Activated naive CD8-positive, alpha-beta T cell treated with anti-CD3 and anti-CD28 coated beads, Interleukin-2, amount 50 U/mL, for 24 hours (primary cell): ENCODE data around the gene GRM7.

Source experiments
- ATAC-seq: fragments of 150-1000 bp; cut with Tn5 transposase; one replicate; pipeline ENCODE4 v1.10.0; 2021
- DNase-seq: peaks from one replicate; pipeline ENCODE4 v3.0.0; 2021
- H3K27ac Mint-ChIP-seq: one replicate; pipeline ENCODE4 v1.8.0; 2021; ENCODE audit warnings: mild to moderate bottlenecking, mixed read lengths
- H3K27me3 Mint-ChIP-seq: one replicate; pipeline ENCODE4 v1.8.0; 2021; ENCODE audit warnings: mixed read lengths
- H3K36me3 Mint-ChIP-seq: one replicate; pipeline ENCODE4 v1.8.0; 2021; ENCODE audit warnings: low read depth, mixed read lengths
- H3K4me1 Mint-ChIP-seq: one replicate; pipeline ENCODE4 v1.8.0; 2021; ENCODE audit warnings: mixed read lengths
- H3K4me3 Mint-ChIP-seq: one replicate; pipeline ENCODE4 v1.8.0; 2021; ENCODE audit warnings: mild to moderate bottlenecking, moderate library complexity, mixed read lengths
- H3K9me3 Mint-ChIP-seq: one replicate; pipeline ENCODE4 v1.8.0; 2021; ENCODE audit warnings: mixed read lengths

GRM7 gene

DNA sequence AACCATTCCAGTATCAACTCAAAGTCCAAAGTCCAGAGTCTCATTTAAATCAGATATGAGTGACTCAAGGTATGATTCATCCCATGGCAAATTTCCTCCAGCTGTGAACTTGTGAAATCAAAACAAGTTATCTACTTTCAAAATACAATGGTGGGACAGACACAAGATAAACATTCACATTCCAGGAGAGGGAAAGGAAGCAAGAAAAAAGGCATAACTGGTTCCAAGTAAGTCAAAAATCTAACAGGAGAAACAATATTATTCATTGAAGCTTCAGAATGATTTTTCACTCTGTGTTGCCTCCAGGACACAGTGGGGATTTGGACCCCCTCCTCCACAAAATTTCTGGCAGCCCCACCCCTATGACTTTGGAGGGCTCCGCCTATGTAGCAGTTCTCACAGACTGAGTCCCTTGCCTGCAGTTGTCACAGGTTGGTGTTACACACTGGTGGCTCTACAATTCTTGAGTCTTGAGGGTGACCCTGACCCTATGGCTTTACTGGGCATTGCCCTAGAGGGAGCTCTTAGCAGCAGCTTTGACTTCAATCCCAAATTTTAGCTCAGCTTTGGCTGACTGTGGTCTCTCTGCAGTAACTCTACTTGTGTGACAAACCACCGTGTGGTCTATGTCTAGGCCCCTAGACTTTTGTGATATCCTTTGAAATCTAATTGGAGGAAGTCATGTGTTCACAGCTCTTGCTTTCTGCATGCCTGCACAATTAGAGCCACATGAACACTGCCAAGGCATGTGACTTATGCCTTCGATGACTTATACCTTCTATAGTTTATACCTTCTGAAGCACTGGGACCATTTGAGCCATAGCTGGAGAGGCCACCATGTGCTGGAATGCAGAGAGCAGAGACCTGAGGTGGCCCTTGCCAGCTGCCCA is 644.2 kb downstream of the GRM7 start:
- Mint-ChIP-seq H3K27ac (no peak overlapping the region), H3K4me3 (no peak overlapping the region), H3K4me1 (no peaks in the 10 kb centered on the region), H3K27me3 (no peaks in the 10 kb centered on the region), H3K36me3 (no peaks in the 10 kb centered on the region), H3K9me3 (peaks cover 4% of the 10 kb centered on the region)
- no peak for ATAC-seq
- DNase-seq: no peak

- no peak for DNase-seq
- no peak for ATAC-seq
- Mint-ChIP-seq H3K4me3 (no peak overlapping the region), H3K36me3 (no peaks in the 10 kb centered on the region), H3K4me1 (no peaks in the 10 kb centered on the region), H3K27me3 (no peaks in the 10 kb centered on the region), H3K27ac (no peak overlapping the region), H3K9me3 (peaks cover 4% of the 10 kb centered on the region)
These were observed 645.8 kb downstream of the GRM7 start for GRCh38 chr3:7506606-7507180.

GRCh38 chr3:7508821-7509220 is 647.9 kb downstream of the GRM7 start:
- Mint-ChIP-seq H3K9me3 (peaks cover 4% of the 10 kb centered on the region), H3K4me3 (no peak overlapping the region), H3K27ac (no peak overlapping the region), H3K27me3 (no peaks in the 10 kb centered on the region), H3K36me3 (no peaks in the 10 kb centered on the region), H3K4me1 (no peaks in the 10 kb centered on the region)
- DNase-seq: no peak
- no peak for ATAC-seq

- H3K27ac Mint-ChIP-seq: no peak overlapping the region
- H3K4me1 Mint-ChIP-seq: no peaks in the 10 kb centered on the region
- no peak for DNase-seq
- H3K9me3 Mint-ChIP-seq: no peaks in the 10 kb centered on the region
- H3K36me3 Mint-ChIP-seq: no peaks in the 10 kb centered on the region
- H3K27me3 Mint-ChIP-seq: no peaks in the 10 kb centered on the region
- no peak overlapping the region for H3K4me3 Mint-ChIP-seq
- no peak for ATAC-seq
These were observed 651.1 kb downstream of the GRM7 start for GRCh38 chr3:7512048-7512447.

DNA sequence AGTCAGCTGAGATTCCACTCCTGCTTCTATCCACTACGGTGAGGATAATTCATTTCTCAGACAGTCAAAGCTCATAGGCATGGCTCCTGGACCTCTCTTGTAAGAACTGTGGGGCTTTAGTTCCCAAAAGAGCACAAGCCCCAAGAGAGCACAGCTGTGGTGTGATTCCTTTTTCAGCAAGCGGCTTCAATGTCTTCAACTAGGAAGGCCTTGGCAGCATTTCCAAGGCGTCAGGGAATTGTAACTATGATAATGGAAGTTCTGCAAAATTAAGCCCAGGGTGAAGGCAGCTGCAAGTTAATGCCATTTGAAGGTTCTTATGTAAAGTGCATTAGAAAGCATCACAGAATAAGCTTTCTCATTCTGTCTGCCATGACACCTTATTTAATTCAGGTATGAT is 657.1 kb downstream of the GRM7 start:
- no peaks in the 10 kb centered on the region for H3K4me1 Mint-ChIP-seq
- no peak for DNase-seq
- H3K36me3 Mint-ChIP-seq: no peaks in the 10 kb centered on the region

GRCh38 chr3:7518456-7518855 is 657.5 kb downstream of the GRM7 start:
- Mint-ChIP-seq H3K9me3 (peaks cover 2% of the 10 kb centered on the region), H3K27ac (no peak overlapping the region), H3K4me1 (no peaks in the 10 kb centered on the region), H3K36me3 (no peaks in the 10 kb centered on the region), H3K27me3 (no peaks in the 10 kb centered on the region), H3K4me3 (no peak overlapping the region)
- ATAC-seq: no peak
- no peak for DNase-seq

More for the DNA sequence above, 657.1 kb downstream of the GRM7 start:
- ATAC-seq: no peak
- Mint-ChIP-seq H3K4me3 (no peak overlapping the region), H3K27me3 (no peaks in the 10 kb centered on the region), H3K27ac (no peak overlapping the region), H3K9me3 (no peaks in the 10 kb centered on the region)

GRCh38 chr3:7520059-7520458 is 659.1 kb downstream of the GRM7 start:
- Mint-ChIP-seq H3K27ac (no peak overlapping the region), H3K27me3 (no peaks in the 10 kb centered on the region), H3K9me3 (peaks cover 4% of the 10 kb centered on the region), H3K4me1 (no peaks in the 10 kb centered on the region), H3K4me3 (no peak overlapping the region), H3K36me3 (no peaks in the 10 kb centered on the region)
- DNase-seq (no peak), ATAC-seq (no peak)

DNA sequence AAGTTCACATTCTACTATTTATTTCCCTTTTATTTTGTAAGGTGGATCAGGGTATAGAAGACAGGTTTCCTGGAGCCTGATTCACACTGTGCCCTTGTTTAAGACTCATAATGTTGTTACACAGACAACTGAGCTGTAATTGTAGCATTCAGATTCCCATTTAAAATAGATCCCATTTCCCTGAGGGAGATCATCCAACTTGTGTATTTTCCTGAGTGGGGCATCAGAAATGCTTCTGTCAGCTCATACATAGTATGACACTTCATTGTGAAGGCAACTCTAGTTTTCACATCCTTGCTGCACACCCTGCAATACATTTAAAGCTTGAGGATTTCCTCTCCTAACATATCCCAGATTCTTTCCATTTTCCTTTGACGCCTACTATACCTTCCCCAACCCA is 659.7 kb downstream of the GRM7 start:
- no peak overlapping the region for H3K27ac Mint-ChIP-seq
- DNase-seq (no peak), ATAC-seq (no peak)
- H3K27me3 Mint-ChIP-seq: no peaks in the 10 kb centered on the region
- H3K36me3 Mint-ChIP-seq: no peaks in the 10 kb centered on the region
- H3K9me3 Mint-ChIP-seq: peaks cover 4% of the 10 kb centered on the region
- no peaks in the 10 kb centered on the region for H3K4me1 Mint-ChIP-seq
- no peak overlapping the region for H3K4me3 Mint-ChIP-seq

DNA sequence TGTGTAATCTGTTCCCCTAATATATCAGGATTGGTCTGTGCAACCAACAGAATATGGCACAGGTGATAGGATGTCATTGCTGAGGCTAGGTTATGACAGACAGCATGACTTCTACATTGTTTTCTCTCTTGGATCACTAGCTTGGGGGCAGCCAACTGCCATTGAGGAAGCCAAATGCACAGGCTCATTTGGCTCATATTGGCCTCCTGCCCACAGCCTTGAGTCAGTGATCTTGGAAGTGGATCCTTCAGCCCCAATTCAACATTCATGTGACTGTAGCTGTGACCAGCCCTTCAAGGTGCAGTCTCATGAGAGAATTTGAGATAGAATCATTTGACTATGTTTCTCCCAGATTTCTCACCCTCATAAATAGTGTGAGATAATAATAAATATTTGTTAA is 675.6 kb downstream of the GRM7 start:
- no peaks in the 10 kb centered on the region for H3K36me3 Mint-ChIP-seq
- no peak overlapping the region for H3K27ac Mint-ChIP-seq
- DNase-seq (no peak), ATAC-seq (no peak)
- H3K4me3 Mint-ChIP-seq: no peak overlapping the region
- H3K9me3 Mint-ChIP-seq: no peaks in the 10 kb centered on the region
- no peaks in the 10 kb centered on the region for H3K4me1 Mint-ChIP-seq
- H3K27me3 Mint-ChIP-seq: peaks cover 2% of the 10 kb centered on the region

DNA sequence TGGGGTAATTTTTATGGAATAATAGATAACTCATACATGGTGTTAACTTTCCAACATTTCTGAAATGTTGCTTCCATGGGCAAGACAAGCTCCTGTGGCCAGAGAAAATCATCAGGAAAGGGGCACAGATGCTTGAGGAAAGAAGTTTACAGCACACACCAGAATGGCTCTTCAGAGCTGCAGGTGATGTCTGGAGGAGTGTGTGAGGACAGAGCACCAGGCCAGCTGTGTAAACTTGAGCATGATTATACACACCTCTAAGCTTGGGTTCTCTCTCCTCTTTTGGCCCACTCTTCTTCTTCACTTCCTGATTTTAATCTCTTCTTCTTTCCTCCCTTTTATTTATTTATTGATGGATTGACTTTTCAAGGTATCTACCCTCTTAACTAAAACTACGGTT is 676.0 kb downstream of the GRM7 start:
- DNase-seq (no peak), ATAC-seq (no peak)
- no peak overlapping the region for H3K4me3 Mint-ChIP-seq
- H3K36me3 Mint-ChIP-seq: no peaks in the 10 kb centered on the region
- no peaks in the 10 kb centered on the region for H3K9me3 Mint-ChIP-seq
- no peaks in the 10 kb centered on the region for H3K4me1 Mint-ChIP-seq
- no peak overlapping the region for H3K27ac Mint-ChIP-seq
- peaks cover 2% of the 10 kb centered on the region for H3K27me3 Mint-ChIP-seq

DNA sequence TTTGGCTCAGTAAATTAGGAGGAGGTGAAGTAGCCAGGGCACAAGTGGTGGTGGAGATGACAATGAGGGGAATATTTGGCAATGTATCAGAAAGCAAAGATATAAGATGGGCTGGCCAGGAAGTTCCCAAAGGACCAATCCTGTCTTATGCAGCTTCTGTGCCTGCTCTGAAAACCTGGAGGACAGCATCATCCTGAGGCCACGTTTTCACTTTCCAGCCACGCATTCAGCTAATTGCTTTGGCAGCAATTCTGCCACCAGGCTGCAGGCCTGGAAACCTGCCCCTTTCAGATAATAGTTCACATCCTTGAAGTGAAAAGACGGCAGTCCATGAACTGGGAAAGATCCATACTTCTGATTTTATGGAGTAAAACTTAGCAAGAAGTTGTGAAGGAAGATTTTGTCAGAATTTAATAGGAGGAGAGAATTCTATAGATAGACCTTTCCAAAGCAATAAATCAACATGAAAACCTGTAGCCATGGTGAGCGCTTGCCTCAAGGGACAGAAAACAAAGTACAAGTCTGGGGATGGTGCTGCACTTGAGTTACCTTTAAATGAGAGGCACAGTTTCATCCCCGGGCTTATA is 682.5 kb downstream of the GRM7 start:
- DNase-seq: no peak
- Mint-ChIP-seq H3K9me3 (no peaks in the 10 kb centered on the region), H3K27me3 (no peaks in the 10 kb centered on the region), H3K4me3 (no peak overlapping the region), H3K36me3 (no peaks in the 10 kb centered on the region), H3K27ac (no peak overlapping the region), H3K4me1 (no peaks in the 10 kb centered on the region)
- no peak for ATAC-seq

GRCh38 chr3:7545334-7545733 is 684.4 kb downstream of the GRM7 start:
- H3K27me3 Mint-ChIP-seq: no peaks in the 10 kb centered on the region
- no peaks in the 10 kb centered on the region for H3K9me3 Mint-ChIP-seq
- H3K36me3 Mint-ChIP-seq: no peaks in the 10 kb centered on the region
- H3K4me1 Mint-ChIP-seq: no peaks in the 10 kb centered on the region
- no peak for DNase-seq
- no peak for ATAC-seq
- H3K27ac Mint-ChIP-seq: no peak overlapping the region
- no peak overlapping the region for H3K4me3 Mint-ChIP-seq

DNA sequence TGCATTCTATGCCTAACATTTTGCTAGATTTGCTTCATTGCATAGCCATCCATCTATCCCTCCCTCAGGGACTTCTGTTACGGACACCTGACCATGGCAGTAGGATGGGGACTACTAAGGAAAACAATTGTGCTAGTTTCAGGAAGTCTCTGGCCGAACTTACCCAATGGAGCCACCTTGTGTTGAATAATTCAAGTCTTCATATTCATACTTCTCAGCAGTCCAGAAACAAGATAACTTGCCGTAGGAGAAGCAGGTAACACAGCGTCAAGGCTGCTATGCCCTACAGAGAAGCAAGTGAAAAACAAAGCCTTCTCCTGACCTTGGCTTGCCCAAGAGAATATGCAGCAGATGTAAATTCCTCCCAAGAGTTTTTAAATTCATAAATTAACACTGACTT is 685.3 kb downstream of the GRM7 start:
- no peak overlapping the region for H3K4me3 Mint-ChIP-seq
- no peaks in the 10 kb centered on the region for H3K27me3 Mint-ChIP-seq
- DNase-seq (no peak), ATAC-seq (no peak)
- no peaks in the 10 kb centered on the region for H3K4me1 Mint-ChIP-seq
- H3K27ac Mint-ChIP-seq: no peak overlapping the region
- no peaks in the 10 kb centered on the region for H3K36me3 Mint-ChIP-seq
- H3K9me3 Mint-ChIP-seq: no peaks in the 10 kb centered on the region

- peaks cover 1% of the 10 kb centered on the region for H3K9me3 Mint-ChIP-seq
- H3K27me3 Mint-ChIP-seq: no peaks in the 10 kb centered on the region
- no peak for ATAC-seq
- H3K4me1 Mint-ChIP-seq: no peaks in the 10 kb centered on the region
- no peaks in the 10 kb centered on the region for H3K36me3 Mint-ChIP-seq
- H3K27ac Mint-ChIP-seq: no peak overlapping the region
- no peak overlapping the region for H3K4me3 Mint-ChIP-seq
- no peak for DNase-seq
These were observed 686.9 kb downstream of the GRM7 start for GRCh38 chr3:7547826-7548225.

DNA sequence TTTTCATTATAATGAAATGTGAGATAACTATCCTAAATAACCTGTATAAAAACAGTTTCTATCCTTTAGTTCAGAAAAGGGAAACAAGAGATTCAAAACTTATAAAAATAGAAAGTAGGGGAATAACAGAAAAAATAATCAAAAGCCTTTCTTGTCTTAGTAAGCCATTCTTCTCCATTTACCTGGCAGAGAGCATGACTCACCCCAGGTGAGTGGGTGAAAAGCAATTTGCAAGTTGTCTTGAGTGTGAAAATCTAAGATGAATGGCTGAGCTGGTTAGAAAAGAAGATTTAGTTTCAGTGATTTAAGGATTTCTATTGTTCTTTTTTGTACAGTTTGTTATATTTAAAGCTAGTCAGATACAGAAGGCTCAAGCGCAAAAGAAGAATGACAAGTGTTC is 702.0 kb downstream of the GRM7 start:
- no peaks in the 10 kb centered on the region for H3K36me3 Mint-ChIP-seq
- no peaks in the 10 kb centered on the region for H3K27me3 Mint-ChIP-seq
- H3K4me1 Mint-ChIP-seq: no peaks in the 10 kb centered on the region
- no peak for DNase-seq
- no peaks in the 10 kb centered on the region for H3K9me3 Mint-ChIP-seq
- no peak for ATAC-seq
- no peak overlapping the region for H3K4me3 Mint-ChIP-seq
- no peak overlapping the region for H3K27ac Mint-ChIP-seq
